Ecto neural progenitor cell (in vitro differentiated cells): ENCODE data around the gene ZNF618.
A peak's percentile ranks its signal among the peaks of the same experiment; 100 is the strongest.

Experiments used
- DNase-seq: peaks from one replicate; pipeline ENCODE4 v3.0.0-alpha.2; 2018; ENCODE audit warnings: low spot score

Gene ZNF618

DNA sequence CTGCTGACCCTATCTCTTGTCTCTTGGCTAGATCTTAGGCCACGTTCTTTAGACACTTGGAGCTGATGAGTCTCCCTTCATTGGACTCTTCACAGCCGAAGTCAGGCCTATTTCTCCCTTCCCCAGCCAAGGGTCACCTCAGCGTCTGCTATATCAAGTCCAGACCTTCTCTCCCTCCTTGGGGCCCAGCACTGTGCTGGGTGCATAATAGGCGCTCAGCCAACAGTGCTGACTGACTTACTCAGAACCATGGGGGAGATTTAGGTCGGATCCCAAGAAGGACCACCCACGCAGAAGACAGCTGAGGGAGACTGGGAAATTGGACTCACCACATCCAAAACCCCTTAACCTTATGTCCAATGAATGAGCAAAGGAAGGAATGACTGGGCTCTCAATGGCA, 207.6 kb downstream of the ZNF618 start:
- peak; percentile 35 for DNase-seq

GRCh38 chr9:114084282-114085073, 208.4 kb downstream of the ZNF618 start:
- DNase-seq = peak; percentile 14

GRCh38 chr9:114085387-114085789, 209.3 kb downstream of the ZNF618 start:
- peak; percentile 29 for DNase-seq

GRCh38 chr9:114086009-114086408, 209.9 kb downstream of the ZNF618 start:
- DNase-seq = peak; percentile 24

DNA sequence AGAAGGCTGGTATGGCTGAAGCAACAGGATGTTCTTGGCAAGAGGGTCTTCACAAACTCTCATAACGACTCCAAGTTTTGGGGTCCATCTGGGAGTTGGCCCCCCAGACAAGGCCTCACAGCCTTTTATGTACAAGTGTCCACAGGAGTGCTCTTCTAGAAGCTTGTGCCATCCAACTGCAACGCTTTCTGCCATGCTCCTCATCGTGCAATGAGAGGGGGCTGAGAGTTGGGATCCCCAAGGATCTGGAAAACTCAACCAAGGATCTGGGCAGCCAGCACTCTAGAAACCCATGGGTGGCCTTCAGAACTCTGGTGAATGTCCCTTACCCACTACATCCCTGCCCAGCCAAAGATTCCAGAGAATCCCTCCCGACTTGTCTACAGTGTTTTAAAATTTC, 210.5 kb downstream of the ZNF618 start:
- no peak for DNase-seq

DNA sequence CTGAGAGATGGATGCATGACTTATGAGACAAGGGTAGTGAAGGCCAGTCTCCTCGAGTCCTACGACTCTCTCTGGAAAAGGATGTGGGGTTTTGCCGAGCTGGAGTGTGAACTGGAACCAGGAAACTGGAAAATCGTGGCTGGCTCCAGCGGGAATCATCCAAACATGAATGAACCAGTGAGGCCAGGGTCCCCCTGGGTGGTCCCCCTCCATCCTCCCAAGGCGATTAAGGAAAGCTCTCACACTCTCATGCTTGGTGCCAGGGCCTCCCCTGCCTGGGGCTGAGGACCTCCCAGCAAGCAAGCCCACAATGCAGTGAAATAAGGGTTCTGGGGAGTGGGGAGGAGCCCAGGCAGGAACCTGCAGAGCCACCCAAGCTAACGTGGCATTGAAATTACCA, 211.6 kb downstream of the ZNF618 start:
- no peak for DNase-seq

- DNase-seq = no peak
Measured at GRCh38 chr9:114088571-114089170, 212.6 kb downstream of the ZNF618 start.

- peak; percentile 7 for DNase-seq
Measured at GRCh38 chr9:114089206-114089840, 213.2 kb downstream of the ZNF618 start.

GRCh38 chr9:114090798-114091197, 214.7 kb downstream of the ZNF618 start:
- peak; percentile 16 for DNase-seq

DNA sequence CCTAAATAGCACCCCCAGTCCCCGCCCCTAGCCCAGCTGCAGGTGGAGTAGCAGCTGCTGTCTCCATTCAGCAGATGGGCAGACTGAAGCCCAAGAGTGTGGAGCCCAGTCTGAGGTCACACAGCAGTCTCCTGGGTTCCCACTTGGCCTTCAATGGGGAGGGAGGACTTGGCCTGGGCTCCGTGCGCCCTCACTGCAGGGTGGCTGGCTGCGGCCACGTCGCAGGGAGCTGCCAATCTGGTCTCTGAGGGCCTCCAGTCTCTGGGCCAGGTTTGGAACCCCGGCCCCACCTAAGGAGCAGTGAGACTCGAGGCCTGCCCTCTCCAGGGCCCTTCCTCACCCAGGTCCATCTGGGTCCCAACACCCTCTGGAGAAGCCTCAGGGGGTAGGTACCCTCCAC, 215.6 kb downstream of the ZNF618 start:
- peak; percentile 28 for DNase-seq

DNA sequence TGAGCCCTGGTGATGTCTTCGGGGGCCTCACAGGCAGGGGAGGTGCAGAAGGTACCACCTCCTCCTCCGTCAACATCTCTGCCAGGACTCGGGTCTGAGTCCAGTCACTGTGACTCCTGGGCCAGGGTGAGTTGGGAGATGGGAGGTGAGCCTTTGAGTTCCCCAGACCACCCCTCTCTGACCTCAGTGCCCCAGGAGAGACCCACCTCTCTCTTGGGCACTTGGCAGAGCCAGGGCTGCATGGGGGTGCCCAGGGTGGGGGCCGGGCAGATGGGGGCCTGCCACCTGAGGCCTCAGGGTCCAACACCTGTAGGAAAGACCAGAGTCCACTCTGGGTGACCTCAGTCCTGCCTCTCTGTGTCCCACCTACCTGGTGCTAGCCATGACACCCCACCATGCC, 216.2 kb downstream of the ZNF618 start:
- DNase-seq = peak; percentile 25

DNA sequence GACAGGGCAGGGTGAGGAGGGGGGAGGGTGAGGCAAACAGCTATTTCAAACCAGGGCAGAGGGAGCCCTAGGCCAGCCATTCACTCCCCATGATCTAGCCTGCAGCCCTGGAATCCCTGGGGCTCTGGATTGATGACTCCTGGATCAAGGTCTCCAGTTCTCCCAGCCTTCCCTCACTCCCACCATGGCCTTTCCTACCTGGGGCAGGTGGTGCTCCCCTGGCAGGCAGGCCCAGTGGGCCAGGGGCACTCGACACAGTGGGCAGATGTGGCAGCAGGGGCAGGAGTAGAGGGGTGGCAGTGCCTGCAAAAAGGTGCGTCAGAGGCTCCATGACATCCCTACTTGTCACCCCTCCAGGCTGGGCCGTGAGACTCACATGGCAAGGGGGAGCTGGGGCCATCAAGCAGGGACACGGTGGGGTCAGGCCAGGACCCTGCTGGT, 216.9 kb downstream of the ZNF618 start:
- peak; percentile 26 for DNase-seq

DNA sequence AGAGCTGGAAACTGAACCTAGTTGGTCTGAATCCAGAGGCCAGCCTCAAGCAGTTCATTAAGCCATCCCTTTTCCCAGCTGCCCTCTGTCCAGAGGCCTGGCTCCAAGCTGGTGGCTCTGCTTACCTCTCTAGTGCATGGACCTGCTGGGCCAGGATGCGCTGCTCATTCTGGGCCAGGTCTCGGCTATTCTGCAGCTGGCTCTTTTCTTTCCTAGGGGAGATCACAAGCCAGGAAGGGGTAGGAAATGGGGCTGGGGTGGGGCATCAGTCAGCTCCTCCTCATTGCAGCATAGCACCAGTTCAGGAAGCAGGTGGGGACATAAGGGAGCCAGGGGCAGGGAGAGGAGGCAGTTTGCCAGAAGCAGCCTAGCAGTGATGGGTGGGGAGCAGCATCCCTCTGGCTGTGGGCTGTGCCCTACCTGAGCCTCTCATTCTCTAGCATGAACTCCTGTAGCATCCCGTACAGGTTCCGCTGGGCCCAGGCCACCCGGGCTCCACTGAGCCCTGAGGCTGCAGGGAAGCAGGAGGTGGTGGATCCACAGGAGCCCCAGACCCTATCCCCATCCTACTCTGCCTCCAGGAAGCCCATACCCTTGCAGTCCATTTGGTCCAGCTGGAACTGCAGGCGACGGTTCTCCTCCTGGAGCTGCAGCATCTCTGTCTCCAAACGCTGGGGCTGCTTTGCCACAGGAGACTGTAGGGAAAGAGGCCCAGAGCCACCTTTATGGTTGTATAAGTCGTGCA, 217.8 kb downstream of the ZNF618 start:
- peak; percentile 39 for DNase-seq

GRCh38 chr9:114094971-114095370, 218.9 kb downstream of the ZNF618 start:
- no peak for DNase-seq

DNA sequence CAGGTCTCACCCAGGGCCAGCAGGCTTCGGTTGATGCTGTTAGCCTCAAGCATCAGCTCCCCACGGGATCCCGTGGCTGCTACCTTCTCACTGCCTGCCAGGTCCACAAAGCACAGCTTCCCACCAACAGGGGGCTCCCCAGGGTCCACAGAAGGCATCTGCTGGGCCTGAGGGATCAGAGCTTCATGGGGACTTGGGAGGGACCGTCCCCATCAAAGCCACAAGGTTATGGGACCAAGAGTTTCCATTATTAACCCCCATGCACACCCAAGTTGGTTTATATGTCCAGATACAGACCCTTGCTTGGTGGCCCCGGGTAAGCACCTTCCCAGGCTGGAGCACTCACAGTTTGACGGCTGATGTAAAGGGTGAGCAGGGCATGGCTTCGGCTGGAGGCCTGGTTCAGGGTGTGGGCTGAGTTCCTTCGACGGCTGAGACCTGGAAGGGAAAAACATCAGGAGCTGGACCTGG, 220.0 kb downstream of the ZNF618 start:
- DNase-seq = no peak

DNA sequence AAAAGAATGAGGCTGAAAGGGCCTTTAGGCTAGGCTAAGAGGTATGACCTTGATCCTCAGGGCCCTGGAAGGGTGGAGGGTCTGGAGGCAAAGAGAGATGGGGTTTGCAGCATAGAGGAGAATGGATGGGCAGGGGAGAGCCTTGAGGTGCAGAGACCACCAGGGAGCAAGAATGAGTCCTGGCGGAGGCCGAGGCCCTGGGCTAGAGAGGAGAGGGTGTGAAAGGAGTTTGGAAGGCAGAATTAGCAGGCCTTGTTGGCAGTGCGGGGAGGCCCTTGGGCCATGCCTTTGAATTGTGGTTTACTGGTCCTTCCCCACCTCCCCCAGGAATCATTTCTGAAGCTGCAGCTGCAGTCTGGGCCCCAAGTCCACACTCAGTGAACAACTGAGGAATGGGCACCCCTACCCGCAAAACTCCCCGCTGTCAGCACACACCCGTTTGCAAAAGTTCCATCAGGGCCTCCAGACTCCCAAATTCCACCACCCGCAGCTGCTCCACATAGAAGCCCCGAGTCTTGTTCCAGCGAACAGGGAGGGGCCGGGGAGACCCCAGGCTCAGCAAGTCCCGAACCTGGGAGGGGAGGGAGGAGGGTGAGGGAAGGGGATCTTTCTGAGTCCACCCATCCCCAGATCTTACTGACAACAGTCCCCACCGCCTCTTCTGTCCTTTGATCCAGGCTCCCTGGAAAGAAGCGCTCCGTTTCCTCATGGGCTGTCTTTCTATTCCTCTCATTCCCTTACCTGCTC, 220.9 kb downstream of the ZNF618 start:
- no peak for DNase-seq

DNA sequence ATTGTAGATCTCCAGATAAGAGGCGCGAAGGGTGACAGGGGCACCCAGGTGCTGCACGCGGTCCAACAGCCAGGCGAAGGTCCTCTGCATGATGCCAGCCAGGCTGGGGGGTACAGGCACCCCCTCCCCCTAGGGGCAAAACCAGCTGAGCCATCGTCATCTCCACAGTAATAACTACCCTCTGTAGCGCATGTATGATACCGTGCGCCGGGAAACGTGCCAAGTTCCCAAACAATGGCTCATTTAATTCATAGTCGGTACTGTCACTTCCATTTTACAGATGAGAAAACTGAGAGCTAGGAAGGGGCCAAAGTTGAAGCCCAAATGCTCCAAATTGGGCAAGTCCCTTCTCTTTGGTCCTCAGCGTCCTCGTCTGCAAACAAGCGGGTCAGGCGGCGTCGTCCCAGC, 221.5 kb downstream of the ZNF618 start:
- no peak for DNase-seq

DNA sequence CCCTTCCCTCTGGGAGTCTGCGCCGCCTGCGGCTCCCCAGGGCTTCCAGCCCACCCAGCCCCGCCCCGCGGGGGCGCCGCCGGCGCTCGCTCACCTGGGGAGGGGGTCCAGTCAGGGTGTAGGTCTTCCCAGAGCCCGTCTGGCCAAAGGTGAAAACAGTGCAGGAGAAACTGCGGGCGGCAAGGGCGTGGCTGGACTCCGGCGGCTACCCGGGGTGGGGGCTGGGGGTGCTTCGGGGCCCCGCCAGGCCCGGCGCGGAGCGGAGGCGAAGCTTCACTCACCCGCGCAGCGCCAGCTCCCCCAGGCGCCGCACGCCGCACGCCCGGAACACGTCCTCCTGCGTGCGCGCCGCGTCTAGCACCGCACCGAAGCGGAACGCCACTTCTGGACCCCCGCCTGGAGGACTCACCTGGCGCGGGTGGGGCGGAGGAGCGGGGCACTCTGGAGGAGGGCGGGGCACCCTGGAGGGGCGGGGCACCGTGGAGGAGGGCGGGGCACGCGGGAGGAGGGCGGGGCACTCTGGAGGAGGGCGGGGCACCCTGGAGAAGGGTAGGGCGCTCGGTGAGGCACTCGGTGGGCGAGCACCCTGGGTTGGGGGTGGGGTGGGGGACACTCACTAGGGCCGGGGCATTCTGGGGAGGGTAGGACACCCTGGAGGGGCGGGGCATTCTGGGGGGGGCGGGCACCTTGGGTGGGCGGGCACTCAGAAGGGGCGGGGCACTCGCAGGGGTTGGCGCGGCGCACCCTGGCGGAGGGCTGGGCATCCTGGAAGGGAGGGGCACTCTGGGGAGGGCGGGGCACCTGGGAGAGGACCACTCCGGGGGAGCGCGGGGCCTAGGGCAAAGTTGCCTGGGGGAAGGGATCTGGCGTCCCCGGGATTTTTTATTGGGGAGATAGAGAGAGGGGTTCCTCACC, 222.2 kb downstream of the ZNF618 start:
- DNase-seq = peak; percentile 77

GRCh38 chr9:114098936-114099668, 223.0 kb downstream of the ZNF618 start, which contains the start of gene KIF12:
Gene KIF12 (minus strand): TSS chr9:114099292. CDS start chr9:114099276, 16 bp downstream.
- DNase-seq = no peak
